ENCODE results near the gene SIX1.

The SIX1 gene

GRCh38 chr14:60655898-60656685 is 6.8 kb upstream of the SIX1 start:
- no peak for DNase-seq (ENCODE audit: low spot score)
- in situ Hi-C loops (cut with MboI; ENCODE audit: low sequenced_read_pairs, unreplicated experiment): no loop called here

DNA sequence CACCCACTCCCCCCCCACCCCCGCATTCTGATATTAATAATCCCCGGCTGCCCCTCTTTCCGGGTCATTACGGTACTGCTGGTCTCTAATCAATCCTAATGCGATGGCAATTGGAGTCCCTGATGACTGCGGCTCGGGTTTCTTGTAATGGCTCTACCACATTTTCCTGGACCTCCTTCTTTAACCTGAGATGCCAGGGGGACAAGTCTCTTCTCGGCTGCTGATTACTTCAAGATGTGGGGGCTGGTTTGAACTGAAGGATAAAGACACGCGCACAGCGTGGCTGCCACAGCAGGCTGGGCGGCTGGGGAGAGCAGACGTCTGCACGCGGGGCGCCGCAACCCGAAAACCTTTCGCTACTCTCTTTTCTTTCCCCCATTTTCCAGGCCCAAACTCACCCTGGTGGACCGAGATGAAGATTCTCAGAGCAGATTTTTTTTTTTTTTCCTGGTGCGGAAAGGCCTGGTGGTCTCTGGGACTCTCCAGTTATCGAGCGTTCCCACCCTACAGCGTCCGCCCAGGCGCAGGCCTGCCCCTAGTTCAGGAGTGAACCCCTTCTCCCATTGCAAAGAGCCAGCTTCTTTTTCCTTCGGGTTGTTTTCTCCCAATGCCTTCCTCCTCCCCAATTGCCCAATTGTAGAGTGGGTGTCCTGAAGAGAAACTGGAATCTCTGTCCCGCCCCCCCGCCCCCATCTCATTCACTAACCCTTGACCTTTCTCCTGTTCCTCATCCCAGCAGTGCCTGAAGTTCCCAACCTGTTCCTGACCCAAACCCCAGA is 6.0 kb upstream of the SIX1 start:
- TF ChIP-seq, protein P1, sequence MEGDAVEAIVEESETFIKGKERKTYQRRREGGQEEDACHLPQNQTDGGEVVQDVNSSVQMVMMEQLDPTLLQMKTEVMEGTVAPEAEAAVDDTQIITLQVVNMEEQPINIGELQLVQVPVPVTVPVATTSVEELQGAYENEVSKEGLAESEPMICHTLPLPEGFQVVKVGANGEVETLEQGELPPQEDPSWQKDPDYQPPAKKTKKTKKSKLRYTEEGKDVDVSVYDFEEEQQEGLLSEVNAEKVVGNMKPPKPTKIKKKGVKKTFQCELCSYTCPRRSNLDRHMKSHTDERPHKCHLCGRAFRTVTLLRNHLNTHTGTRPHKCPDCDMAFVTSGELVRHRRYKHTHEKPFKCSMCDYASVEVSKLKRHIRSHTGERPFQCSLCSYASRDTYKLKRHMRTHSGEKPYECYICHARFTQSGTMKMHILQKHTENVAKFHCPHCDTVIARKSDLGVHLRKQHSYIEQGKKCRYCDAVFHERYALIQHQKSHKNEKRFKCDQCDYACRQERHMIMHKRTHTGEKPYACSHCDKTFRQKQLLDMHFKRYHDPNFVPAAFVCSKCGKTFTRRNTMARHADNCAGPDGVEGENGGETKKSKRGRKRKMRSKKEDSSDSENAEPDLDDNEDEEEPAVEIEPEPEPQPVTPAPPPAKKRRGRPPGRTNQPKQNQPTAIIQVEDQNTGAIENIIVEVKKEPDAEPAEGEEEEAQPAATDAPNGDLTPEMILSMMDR (IDR thresholded peaks at IDR 0.05; ENCODE audit: borderline replicate concordance, control extremely low read depth, extremely low read depth, insufficient read depth, missing control alignments): no peak
- DNase-seq (ENCODE audit: low spot score): no peak
- in situ Hi-C loops (cut with MboI; ENCODE audit: low sequenced_read_pairs, unreplicated experiment): no loop called here

More at GRCh38 chr14:60655898-60656685, 6.8 kb upstream of the SIX1 start:
- TF ChIP-seq, protein P1 (IDR thresholded peaks at IDR 0.05; ENCODE audit: borderline replicate concordance, control extremely low read depth, extremely low read depth, insufficient read depth, missing control alignments): no peak

DNA sequence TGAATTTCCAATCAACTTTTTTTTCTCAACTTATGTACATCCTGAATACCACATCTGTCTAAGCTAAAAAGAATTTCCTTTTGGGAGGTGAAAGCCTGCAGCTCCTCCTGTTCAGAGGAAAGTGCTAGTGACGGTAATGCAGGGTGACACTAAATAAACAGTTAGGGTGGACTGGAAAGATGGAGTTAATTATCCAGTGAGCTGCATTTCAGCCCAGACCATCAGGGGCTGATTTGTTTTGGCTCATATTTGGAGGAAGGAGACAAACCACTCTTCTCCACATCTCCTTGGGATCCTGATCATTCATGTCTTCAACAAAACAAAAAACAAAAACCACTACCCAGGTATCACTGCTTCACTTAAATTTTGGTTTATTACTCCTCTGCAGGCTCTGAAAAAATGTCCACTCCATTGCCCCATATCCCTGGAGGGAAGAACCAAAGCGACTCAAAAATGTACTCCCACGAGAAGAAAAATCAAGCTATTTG is 5.1 kb upstream of the SIX1 start:
- TF ChIP-seq, protein P1 (IDR thresholded peaks at IDR 0.05; ENCODE audit: borderline replicate concordance, control extremely low read depth, extremely low read depth, insufficient read depth, missing control alignments): no peak
- DNase-seq (ENCODE audit: low spot score): no peak
- in situ Hi-C loops (cut with MboI; ENCODE audit: low sequenced_read_pairs, unreplicated experiment): no loop called here

DNA sequence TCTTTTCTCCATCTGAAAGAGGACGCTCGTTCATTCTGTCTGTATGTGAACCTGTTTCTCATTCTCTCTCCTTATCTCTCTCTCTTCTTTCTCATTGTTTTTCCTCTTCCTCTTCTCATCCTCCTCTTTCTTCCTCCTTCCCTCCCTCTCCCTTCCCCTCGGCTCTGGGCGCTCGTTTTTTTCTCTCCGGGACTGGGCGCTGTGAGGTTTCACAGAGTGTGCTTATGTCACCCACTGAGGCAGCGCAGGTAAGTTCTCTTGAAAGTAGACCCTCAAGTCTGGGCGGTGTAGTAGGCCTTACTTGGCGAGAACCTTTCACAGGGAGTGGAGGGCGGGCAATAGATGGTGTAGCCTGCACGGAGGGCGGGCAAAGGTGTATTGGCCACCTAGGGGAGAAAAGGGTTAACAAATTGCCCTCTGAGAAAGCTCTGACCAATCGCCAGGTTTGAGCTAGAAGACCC is 4.5 kb upstream of the SIX1 start:
- TF ChIP-seq, protein P1 (IDR thresholded peaks at IDR 0.05; ENCODE audit: borderline replicate concordance, control extremely low read depth, extremely low read depth, insufficient read depth, missing control alignments): no peak
- DNase-seq (ENCODE audit: low spot score): no peak
- in situ Hi-C loops (cut with MboI; ENCODE audit: low sequenced_read_pairs, unreplicated experiment): no loop called here

DNA sequence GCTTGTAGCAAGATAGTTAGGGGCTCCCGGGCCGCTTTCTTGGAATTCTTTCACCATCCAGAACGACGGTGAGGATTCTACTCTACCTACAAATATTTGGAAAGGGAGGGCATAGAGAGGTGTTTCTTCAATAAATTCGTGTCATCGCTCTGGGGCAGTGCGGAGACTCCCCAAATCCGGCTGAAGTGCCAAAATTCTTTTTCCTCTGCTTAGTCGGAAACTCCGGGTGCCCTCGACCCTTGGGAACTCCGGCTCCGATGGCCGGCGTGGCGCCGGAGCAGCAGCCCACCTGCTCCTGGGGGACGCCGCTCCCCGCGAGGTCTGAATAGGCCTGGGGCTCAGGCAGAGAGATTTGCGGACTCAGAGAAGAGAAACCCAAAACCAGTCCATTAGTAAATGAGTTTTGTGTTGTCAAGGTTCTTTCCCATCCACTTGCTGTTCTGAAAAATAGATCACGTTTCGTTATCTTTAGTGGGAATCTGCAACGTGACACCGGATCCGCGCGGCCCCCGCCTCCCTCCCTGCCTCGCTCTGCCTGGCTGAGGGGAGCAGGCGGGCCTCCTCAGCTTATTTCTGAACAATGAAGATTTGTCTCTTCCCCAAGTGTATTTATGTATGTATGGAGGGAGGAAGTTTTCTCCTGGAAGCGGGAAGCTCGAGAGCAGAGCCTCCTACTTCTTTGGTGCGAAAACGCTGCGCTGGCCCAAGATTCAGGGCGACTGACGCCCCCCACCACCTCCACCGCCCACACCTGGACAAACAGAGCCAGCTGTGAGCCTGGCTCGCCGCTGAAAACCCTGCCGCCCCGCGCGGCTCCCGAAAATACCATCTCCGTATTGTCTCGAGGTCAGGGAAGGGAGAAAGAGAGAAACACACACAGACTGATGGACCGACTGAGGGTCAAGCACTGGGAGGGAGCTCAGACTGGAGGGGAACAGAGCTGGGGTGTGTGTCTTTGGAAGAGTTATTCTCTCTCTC is 3.7 kb upstream of the SIX1 start:
- TF ChIP-seq, protein P1 (IDR thresholded peaks at IDR 0.05; ENCODE audit: borderline replicate concordance, control extremely low read depth, extremely low read depth, insufficient read depth, missing control alignments): no peak
- in situ Hi-C loops (cut with MboI; ENCODE audit: low sequenced_read_pairs, unreplicated experiment): no loop called here
- DNase-seq (ENCODE audit: low spot score): no peak

All from GM13976 (cell line).